ENCODE measurements around the gene PCSK6.

Gene PCSK6

DNA sequence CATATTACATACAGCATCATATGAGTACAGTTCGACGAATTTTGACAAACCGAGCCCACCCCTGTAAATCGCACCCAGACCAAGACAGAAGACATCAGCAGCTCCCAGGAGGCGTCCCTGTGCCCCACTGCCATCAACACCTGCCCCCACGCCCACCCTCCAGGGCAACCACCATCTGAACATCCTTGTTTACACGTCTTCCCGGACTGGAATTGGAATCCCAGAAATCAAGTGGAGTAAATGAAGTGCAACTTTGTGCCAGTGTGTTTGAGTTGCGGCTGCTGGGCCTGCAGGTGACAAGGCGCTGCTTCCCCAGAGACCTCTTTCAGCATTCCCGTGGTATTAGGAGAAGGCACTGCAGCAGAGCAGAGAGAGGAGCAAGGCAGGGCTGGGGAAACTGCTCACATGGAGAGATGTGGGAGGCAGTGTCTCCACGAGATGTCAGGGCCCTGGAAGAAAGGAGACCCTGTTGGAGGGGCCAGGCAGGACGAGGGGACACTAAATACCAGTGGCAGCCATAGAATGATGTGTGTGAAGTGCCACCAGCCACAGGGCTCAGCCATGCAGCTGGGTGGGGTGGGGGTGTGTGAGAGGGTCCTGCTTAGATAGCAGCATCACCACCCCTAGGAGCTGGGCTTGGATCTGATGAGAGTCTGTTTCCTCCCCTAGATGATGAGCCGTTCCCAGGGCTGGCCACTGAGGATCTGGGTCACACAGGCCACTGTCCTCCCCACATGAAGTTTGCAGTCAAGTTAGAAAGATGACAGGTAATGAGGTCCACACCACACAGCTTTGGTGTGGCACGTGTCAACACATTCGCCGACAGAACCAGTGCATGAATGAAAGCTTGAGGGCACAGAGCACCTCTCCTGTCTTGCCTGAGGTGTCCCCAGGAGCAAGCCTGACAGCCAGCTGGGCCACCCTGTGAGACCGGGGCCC, 33.4 kb upstream of the PCSK6 start:
- no peak for DNase-seq

DNA sequence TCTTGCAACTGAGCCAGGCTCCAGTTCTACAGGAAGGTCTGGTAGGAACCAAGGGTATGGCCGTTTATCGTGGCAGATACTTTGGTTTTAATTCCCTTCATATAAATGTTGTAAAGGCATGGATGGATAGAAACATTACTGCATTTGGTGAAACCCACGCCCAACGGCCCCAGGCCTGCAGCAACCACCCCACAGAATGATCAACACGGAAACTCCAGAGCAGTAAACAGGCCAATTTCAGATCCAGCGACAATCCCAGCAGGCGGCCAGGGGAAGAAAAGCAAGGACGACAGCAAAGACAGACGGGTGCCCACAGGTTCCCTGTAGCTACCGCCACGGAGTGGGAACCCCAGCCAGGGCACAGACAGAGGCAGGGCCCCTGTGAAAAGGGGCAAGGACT, 32.6 kb upstream of the PCSK6 start:
- DNase-seq = no peak

DNA sequence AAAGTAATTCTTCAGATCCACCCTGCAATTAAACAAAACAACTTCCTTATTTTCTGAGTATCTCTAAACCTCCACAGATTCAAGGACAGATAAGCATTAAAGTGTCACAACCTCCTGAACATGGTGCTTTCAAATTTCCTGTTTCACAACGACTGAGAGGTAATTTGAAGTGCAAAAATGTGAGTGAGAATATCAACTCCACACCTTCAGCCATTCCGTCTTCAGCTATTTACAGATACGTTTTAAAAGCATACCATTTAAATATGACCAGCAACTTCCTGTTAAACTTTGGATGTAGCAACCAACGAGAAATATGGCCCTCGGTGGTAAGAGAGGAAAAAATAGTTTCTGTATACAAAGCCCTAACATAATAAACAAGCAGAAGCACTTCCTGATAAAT, 32.1 kb upstream of the PCSK6 start:
- no peak for DNase-seq

DNA sequence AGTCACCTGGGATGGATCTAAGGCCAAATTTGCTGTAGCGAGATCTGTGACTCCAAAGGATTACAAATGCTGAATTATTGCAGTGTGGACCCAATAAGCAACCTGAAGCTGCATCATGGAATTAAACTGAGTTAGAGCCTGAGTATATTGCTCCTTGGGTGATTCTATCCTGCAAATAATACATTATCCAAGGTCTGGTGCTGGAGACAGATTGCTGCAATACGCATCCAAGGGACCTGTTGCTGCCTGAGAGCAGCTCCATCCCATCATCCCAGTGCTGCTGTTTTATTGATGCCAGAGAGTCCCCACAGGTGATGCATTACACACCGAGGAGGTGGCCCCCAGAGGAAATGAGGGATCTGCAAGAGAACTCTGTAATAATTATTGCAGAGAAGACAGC, 31.6 kb upstream of the PCSK6 start:
- no peak for DNase-seq

DNA sequence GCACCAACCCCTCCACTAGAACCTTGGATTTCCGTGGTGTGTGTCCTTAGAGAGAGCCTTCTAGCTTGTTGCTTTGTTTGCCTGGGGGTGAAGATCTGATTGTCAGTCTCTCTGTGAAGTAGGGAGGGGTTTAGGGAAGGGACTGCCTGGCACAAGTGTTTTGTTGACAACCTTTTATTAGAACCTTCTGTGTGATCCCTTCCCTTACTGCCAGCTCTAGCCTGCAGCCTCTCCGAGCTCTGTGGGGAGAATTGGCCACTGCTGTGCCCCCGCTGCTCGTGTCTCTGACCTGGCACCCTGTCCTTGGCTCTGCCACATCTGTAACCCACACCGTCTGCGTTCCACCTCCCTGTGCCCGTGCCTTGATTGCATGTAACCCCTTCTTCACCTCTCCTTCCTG, 30.9 kb upstream of the PCSK6 start:
- no peak for DNase-seq

DNA sequence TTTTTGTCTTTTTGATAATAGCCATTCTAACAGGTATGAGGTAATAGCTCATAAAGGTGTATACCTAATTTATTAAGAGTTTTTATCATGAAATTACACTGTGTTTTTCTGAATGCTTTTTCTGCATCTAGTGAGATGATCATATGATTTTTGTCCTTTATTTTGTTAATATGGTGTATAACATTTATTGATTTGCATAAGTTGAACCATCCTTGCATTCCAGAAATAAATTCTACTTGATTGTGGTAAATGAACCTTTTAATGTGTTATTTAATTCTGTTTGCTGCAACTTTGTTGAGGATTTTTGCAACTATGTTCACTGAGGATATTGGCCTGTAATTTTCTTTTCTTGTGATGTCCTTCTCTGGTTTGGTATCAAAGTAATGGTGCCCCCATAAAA, 28.0 kb upstream of the PCSK6 start:
- no peak for DNase-seq

DNA sequence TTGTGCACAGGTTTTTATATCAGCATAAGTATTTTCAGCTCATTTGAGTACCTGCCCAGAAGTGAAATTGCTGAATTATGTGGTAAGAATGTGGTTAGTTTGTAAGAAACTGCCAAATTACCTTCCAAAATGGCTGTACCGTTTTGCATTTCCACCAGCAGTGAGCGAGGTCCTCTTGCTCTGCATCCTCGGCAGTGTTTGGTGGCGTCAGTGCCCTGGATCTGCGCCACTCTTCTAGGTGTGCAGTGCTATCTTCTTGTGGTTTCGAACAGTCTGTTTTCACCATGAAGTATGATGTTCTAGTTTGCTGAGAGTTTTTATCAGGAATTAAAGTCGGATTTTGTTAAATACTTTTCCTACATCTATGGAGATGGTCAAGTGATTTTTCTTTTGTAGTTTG, 24.8 kb upstream of the PCSK6 start:
- DNase-seq = no peak

DNA sequence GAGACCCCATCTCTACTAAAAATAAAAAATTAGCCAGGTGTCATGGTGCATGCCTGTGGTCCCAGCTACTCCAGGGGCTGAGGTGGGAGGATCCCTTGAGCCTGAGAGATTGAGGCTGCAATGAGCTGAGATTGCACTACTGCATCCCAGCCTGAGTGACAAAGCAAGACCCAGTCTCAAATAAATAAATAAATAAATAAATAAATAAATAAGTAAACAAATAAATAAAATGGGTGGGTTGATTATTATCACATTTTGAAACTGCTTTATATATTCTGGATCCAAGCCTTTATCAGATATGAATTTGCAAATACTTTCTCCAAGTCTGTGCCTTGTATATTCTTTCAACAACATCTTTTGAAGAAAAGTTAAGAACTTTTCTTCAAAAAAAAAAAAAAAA, 22.2 kb upstream of the PCSK6 start:
- DNase-seq = no peak

DNA sequence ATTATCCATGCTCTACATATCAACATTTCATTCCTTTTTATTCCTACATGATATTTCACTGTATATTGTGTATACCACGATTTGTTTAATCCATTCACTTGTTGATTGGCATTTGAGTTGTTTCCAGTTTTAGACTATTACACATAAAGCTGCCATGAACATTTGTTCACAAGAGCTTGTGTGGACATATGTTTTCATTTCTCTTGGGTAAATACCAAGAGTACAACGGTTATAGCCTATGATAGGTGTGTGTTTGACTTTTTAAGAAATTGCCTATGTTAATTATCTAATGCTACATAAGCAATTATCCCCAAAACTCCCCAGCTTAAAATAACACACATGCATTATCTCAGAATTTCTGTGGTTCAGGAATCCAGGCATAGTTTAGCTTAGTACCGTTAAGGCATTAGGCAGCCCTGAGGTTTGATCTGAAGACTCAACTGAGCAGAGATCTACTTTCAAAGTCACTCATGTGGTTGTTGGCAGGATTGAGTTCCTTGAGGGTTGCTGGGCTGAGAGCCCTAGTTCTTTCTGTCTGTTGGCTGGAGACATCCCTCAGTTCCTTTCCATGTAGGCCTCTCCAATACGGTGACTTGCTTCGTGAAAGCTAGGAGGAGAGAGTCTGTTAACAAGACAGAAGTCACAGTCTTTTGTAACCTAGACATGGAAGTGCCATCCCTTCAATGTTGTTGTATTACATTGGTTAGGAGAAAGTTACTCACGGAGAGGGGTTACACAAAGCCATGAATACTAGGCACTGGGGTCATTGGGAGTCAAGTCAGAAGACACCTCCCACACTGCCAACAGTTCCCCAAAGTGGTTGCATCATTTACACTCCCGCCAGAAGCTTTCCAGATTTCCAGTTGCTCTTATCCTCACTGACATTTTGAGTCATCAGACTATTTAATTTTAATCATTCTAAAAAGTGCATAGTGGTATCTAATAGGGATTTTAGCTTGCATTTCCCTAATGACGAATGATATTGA, 21.0 kb upstream of the PCSK6 start:
- DNase-seq = no peak

DNA sequence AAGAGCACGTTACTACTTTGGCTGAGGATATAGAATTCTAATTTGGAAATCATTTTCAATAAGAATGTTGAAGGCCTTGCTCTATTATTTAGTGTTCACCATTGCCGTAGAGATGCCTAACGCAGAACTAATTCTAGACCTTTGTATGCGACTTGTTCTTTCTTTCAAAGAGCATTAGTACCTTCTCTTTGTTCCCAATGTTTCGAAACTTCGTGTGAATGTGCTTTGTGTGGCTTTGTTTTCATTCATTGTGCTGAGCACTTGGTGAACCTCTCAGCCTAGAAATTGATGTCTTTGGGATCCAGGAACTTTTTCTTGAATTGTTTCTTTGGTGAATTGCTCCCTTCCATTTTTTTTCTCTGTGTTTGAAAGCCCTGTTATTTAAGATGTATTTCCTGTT, 19.8 kb upstream of the PCSK6 start:
- DNase-seq = no peak

DNA sequence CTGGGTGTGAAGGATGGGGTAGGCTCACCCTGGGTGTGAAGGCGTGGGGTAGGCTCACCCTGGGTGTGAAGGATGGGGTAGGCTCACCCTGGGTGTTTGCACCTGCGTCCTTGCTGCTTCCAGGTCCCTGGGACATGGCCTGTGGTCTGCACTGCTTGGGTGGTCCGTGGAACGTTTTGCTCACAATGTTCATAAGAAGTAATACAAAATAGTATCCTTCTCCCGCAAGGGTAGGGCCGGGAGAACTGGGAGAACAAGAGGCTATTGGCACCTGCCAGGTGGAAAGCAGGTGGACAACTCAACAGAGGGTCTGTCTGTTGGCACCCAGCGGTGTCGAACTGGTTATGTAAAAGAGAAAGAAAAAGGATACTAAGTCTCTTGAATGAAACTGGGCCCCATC, 17.0 kb upstream of the PCSK6 start:
- no peak for DNase-seq

DNA sequence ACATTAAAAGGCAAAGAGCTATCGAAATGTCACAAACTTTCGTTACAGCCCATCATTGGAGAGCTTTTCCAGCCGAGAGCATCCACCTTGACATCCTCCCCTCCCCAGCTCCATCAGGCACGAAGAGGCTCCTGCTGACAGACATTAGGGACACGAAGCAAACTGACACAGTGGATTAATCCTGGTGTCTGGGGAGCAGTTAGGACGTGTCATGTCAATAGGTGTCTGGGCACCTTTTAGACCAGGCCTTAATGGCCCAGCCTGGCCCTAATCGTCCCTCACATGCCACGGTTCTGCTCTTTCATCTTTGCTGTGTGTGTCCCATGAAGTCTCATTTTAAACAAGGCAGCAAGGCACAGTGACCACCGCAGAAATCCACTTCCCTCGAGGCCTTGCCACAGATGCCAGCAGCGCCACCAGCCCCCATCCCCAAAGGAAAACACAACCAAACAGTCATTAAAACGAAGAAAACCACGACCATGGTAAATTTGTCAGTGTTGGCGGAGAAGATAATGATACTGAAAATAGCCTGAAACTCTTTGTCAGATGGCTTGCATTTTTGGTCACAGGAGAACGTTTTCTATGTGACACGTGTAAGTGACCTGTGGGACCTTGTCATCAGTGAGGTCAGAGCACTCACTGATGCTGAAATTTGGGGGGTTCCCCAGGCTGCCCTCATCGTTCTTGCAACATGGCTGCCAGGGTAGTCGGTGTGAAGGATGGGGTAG, 16.3 kb upstream of the PCSK6 start:
- no peak for DNase-seq

DNA sequence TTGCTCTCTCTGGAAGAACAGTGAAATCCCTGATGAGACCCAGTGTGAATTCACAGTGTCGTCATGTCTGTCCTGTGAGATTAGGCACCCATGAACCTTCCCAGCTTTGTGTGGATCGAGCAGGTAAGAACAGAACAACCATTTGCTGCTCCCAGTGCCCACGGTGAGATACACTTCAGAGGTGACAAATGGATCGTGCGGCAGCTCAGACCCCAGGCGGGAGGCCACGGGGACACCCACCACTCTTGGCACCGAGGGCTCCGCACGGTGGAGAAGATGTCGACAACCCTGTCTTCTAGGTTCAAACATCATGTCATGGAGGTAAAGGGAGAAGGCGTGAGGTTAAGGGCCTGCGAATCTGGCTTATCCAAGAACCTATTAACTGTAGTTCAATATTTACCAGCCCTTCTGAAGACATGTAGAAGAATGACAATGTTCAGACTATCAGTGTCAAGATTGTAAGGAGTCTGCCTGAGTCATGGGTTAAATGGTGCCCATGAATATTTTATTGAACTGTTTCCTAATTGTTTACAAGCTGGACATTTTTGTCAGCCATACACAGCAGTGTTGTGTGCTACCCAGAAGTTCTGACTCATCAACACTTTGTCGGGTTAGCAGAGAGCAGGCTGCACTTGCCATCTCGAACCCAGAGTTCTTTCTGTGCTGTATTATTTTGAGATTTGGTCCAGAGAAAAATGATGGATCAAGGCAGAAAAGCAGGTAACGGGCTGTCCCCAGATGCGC, 15.5 kb upstream of the PCSK6 start:
- no peak for DNase-seq

DNA sequence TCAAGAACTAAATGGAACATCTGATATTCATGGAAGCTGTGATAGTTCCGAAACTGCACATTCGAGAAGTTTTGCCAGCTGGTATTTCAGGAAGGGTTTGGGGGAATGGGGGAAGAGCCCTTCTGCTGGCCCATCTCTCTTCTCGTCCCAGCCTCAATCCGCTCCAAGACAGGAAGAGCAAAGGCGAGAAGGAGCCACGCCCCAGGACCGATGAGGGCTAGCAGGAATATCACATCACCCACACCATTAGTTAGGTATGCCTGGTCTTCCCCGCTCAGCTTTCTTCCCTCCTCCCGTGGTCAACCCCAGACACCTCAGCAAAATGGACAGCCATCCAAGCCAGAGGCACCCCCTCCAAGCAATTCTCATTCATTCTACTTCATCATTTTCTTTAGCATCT, 14.9 kb upstream of the PCSK6 start:
- DNase-seq = no peak

DNA sequence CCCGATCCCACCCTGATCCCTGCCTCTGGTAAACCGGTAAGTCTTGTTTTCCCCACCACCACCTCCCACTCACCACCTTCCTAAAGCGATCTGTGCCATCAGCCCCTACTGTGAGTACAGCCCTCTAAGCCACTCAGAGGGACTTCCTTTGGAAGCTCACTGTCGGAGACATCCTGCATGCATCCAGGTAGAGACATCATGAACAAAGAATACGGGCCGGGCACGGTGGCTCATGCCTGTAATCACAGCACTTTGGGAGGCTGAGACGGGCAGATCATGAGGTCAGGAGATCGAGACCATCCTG, 13.7 kb upstream of the PCSK6 start:
- DNase-seq = no peak

DNA sequence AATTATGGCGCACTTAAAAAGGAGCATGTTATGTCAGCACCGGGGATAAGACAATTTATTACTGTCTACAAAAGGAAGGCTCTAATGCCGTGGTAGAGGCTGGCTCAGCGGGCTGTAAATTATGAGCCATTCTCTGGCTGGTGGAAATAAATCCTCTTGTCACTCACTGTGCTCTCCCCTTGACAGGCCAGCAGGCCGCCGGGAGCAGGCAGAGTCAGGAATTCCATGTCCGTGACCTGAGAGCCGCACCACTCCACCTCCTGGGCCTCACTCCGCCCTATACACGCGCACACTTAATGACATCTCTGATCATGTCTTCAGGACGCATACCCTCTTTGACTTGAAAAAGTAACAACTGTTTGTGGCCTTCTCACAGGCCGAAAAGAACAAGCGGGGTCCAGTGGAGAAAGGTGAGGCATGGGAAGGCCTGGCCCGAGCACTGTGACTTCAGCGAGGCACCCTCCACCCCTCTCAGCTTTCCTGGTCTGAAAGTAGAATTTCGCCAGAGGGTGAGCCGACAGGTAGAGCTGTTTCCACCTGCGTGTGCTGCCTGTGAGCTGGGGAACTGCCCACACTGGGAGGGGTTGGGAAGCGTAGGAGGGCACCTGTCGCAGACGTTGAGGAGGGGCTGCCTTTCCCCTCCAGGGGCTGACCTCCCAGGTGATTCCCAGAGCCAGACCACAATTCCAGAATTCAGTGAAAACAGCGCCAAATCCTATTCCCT, 13.2 kb upstream of the PCSK6 start:
- DNase-seq = no peak

DNA sequence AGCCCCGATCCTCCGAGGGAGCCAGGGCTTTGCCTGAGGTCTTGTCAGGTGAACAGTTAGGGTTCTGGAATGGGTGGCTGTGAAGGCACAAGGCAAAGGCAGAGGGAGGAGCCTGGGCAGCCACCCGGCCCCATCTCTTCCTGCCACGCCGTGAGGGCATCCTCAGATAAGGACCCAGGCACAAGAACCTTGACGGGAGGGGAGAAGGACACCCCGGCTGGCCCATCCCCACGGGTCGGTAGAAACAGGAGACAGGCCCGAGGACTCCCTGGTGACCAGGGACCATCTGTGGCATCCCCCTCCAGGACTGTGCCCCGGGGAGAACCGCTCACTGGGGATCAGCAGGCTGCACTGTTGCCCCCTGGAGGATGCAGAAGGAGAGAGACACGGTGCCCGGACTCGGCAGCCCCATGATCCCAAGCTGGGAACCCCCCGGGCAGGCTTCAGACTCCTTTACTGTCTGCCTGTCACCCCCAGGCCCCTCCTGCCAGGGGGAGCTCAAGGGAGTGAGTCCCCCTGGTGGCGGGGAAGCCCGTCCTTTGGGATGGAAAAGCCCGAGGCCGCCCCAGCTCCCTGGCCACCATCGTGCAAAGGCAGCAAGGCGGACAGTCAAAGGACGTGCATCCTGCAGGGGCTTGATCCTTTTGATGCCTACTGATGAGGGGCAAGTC, 12.3 kb upstream of the PCSK6 start:
- DNase-seq = no peak

DNA sequence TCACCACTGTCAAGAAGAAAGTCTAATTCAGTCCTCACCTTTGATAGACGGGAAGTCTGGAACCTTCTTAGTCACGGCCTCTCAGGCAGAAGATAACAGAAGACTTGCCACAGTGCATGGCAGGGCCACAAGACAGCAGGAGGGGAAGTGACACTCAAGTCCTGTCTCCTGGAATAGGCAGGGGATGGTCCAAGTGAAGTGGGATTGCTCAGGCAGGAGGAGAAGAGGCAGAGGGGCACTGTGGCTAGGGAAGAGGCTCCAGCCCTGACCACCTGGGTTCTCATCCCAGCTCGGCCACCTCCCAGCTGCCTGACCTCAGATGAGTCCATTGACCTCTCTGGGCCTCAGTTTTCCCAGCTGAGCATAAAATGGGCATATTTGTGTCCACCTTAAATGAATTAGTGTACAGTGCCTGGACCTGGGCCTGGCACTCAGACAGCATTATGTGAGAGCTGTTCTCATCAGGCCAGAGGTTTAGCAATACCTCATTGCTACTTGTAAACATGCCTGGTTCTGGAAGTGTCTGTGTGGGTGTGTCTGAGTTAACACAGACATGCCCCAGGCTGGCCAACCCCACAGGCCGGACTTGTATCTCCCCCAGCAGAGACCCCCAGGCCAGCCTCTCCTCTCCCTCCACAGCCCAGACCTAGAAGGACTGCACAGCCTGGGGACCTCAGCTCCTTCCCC, 11.5 kb upstream of the PCSK6 start:
- DNase-seq = no peak

DNA sequence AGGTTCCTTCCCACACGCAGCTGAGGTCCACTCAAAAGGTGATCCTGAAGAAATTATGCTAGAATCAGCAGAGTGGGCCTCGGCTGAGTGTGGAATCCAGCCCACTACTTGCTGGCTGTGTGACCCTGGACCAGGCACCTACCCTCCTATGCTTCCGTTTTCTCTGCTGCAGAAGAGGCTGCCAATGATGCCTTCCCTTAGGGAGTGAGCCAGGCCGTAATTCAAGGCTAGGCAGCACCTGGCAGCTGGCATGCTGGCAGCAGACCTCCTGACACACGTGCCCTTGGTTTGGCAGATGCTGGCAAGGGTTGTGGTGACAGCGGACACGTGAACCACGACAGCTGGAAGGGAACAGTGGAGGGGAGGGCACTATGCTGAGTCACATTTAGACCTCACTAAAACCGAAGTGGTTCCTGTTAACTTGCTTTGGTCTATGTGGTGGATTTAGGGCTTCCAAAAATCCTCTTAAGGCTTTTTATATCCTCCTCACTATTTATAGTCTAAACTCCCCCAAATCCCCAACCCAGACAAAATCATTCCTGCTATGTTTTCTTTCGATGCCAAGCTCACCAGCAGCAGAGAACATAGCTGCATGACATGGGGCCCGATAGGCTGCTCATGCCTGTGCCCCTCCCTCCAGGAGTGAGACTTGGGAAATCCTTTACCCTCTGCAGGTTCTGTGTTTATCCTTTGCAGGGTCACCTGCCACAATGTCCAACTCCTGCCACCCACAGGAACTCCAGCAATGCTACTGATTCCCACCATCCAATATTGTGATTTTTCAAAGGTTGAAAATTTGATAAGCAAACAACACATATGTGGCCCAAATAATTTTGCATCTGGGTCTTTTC, 10.6 kb upstream of the PCSK6 start:
- no peak for DNase-seq
